RWPE1 (cell line): ENCODE data around the gene FAM241B.

Experiments used
- CTCF ChIA-PET: fragments of 350-600 bp; sonication (Branson Sonifier 250); formaldehyde crosslinking; extraction: SDS; loops from one replicate; lab custom pipeline; 2021; lab: Yijun Ruan, JAX
- POLR2A ChIA-PET: fragments of 400-600 bp; formaldehyde crosslinking; extraction: SDS; loops from one replicate; lab custom pipeline; 2020; ENCODE audit warnings: antibody characterized with exemption; ENCODE audit not compliant: low non-redundant PET; lab: Yijun Ruan, JAX
- DNase-seq: peaks from one replicate; pipeline ENCODE4 v3.0.0; 2012; ENCODE audit warnings: low spot score
- H3K27ac ChIP-seq: fragments of 450-650 bp; 2 replicates; pipeline ENCODE4 v1.5.1; 2017
- TF ChIP-seq, protein P1 (sequence below): fragments of 450-650 bp; conservative IDR thresholded peaks from 2 replicates; pipeline ENCODE4 v1.5.1; 2017; ENCODE audit warnings: low read depth, mild to moderate bottlenecking

FAM241B gene

DNA sequence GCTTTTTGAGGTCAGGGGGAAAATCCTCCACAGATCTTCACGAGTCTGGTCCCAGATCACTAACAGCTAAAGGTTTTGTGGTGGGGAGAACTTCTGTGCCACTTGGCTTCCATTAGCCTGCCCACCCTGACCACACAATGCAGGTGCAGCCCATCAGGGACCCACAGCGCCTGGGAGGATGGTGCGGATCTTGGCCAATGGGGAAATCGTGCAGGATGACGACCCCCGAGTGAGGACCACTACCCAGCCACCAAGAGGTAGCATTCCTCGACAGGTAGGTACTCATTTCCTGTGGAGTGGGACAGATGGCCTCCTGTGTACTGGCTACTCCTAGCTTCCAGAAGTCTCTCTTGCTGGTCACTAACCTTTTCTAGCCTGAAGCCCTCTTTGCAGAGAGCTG lies 1.5 kb downstream of the FAM241B start:
- CTCF ChIA-PET: interaction anchor here (0.5 to 1.0 kb wide), 4 partner anchors 79 to 1611 kb away, joined by 3 to 5 read pairs (median 3); no protein-coding TSS in a partner anchor
- POLR2A ChIA-PET: interaction anchor here (0.6 kb wide), 1 partner anchor 107 kb away, joined by 8 read pairs; no protein-coding TSS in a partner anchor

DNA sequence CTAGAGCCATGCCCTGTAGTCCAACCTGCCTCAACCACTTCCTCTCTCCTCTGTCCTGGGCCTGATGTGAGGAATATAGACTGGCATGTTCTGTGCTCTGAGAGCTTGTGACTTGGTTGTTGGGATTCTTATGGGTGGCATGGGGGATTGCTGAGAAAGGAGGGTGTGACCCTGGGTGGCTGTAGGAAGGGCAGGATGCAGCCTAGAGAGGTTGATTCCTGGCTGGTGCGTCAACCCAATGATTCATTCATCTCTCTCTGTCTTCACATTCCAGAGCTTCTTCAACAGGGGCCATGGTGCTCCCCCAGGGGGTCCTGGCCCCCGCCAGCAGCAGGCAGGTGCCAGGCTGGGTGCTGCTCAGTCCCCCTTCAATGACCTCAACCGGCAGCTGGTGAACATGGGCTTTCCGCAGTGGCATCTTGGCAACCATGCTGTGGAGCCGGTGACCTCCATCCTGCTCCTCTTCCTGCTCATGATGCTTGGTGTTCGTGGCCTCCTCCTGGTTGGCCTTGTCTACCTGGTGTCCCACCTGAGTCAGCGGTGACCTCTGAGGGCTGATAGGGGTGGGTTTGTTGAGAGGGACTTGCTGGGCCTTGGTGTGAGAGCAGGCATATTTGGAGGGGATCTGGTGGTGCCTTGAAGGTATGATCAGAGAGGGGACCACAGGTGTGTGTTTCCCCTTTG lies 2.6 kb downstream of the FAM241B start:
- POLR2A ChIA-PET: no interaction called here
- H3K27ac ChIP-seq: no peak overlapping the region
- DNase-seq: no peak
- CTCF ChIA-PET: interaction anchor here (1.0 kb wide), 1 partner anchor 117 kb away, joined by 5 read pairs; no protein-coding TSS in a partner anchor
- TF ChIP-seq, protein P1, sequence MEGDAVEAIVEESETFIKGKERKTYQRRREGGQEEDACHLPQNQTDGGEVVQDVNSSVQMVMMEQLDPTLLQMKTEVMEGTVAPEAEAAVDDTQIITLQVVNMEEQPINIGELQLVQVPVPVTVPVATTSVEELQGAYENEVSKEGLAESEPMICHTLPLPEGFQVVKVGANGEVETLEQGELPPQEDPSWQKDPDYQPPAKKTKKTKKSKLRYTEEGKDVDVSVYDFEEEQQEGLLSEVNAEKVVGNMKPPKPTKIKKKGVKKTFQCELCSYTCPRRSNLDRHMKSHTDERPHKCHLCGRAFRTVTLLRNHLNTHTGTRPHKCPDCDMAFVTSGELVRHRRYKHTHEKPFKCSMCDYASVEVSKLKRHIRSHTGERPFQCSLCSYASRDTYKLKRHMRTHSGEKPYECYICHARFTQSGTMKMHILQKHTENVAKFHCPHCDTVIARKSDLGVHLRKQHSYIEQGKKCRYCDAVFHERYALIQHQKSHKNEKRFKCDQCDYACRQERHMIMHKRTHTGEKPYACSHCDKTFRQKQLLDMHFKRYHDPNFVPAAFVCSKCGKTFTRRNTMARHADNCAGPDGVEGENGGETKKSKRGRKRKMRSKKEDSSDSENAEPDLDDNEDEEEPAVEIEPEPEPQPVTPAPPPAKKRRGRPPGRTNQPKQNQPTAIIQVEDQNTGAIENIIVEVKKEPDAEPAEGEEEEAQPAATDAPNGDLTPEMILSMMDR: no peak

More for the DNA sequence above, 1.5 kb downstream of the FAM241B start:
- TF ChIP-seq, protein P1: no peak
- H3K27ac ChIP-seq: no peak overlapping the region
- DNase-seq: no peak

DNA sequence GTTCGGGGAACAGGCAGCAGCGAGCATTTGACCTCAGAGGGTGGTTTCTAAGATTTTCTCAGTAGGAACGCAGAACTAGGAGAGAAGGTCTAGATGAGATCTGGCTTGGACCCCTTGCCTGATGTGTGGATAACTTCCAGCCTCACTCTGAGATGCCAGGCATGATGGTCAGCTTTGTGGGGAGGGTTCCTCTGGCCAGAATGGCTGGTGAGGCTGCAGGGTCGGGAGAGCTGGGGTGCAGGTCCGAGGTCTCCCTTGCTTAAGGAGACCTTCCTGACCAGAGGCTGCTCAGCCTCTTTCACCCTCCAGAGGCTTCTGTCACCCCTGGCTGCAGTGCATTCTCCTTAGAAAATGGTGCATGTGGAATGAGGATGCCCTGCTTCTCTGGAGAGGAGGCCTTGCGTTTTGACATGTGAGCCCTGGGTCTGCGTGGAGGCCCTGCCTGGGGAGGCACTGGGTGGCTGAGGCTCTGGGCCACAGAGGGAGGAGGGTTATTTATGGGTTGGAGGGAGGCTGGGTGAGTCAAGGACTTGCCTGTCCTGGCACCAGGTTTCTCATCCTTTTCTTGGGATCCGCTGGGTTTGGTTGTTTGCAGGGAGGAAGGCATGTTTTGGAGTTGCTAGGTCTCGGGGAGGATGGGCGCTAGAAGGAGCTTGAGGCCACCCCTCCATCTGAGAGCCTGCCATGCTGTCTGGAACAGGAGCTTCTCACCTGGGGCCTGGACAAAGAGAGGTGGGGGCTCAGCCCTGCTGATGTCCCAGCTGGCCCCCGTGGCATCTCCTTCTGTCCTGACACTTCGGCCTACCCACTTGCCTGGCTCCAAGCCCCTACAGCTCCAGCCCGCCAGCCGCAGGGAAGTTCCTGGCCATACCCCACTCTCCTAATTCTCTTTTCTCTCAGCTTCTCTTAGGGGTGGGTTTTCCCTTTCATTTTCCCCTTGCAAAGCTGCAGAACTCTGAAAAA lies 3.9 kb downstream of the FAM241B start:
- ChIA-PET CTCF (interaction anchor here (0.6 to 7.9 kb wide), 4 partner anchors 21 to 196 kb away, joined by 3 to 121 read pairs (median 4); no protein-coding TSS in a partner anchor), POLR2A (no interaction called here)
- H3K27ac ChIP-seq: no peak overlapping the region
- TF ChIP-seq, protein P1: no peak
- DNase-seq: no peak

DNA sequence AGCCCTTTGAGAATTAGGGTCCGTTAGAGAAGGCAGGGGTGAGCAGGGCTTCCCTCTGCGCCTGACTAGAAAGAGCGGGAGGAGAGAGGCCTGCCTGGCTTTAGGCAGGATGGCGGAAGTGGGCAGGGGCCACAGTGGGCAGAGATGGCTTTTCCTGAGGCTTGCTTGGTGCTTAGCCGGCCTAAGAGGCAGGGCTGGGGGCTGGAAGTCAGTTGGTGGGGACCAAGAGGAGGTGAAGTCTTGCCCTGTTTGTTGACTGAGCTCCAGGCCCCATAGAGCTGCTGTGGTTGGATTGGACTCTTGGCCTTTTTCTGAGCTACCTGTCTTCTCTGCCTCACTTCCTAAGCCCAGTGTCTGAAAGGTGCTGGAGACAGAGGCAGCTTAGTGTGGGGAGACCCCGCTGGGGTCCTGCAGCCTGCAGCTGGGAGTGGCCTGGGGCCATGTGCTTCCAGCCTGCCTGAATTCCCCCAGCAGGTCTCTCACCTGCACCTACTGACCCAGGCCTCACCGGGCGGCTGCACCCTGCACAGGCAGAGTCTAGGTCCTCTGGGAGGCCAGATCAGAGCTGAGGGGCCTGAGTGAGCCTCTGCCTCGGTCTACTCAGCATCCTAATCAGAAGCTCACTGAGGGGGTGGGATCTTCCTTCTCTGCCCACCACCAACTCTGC lies 4.8 kb downstream of the FAM241B start:
- no peak overlapping the region for H3K27ac ChIP-seq
- DNase-seq: no peak
- TF ChIP-seq, protein P1: no peak
- CTCF ChIA-PET: interaction anchor here (0.7 to 7.9 kb wide), 3 partner anchors 22 to 197 kb away, joined by 3 to 121 read pairs (median 4); no protein-coding TSS in a partner anchor
- POLR2A ChIA-PET: interaction anchor here (0.6 kb wide), 1 partner anchor 112 kb away, joined by 9 read pairs; no protein-coding TSS in a partner anchor

DNA sequence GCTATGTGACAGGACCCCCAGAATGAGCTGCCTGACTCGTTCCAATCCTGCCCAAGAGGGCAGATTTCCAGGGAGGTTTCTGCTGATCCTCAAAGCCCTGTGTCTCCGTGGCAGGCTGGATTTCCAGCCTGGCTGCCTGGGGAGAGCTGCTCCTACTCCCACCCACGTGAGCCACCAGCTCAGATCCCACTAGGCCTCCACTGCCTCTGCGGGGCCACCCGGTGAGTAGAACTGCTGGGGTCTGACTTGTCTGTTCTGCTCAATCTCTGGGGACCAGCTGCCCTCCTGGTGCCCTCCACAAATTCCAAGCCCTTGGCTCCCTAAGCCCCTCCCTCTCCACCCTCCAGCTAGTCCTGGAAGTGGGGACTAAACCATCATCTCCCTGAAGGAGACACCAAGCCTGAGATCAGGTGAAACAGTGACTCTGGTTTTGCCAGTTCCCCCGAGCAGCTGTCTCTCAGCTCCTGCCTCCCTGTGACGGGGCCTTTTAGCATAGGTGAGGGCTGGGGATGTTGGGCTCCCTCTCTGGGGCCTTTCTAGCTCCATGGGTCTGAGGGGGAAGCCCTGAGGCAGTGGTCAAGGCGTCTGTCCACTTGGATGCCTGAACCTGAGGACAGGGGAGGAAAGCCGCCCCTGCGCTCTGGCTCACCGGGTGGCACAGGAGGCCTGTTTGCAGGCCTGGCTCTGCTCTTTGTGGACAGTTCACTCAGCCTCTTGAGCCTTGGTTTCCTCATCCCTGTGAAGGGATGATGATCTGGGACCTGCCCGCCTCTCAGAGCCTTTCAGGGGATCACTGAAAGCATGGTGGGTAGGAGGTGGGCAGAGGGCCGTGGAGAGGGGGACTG lies 5.6 kb downstream of the FAM241B start:
- CTCF ChIA-PET: interaction anchor here (0.6 to 7.9 kb wide), 5 partner anchors 22 to 424 kb away, joined by 3 to 121 read pairs (median 4); no protein-coding TSS in a partner anchor
- TF ChIP-seq, protein P1: no peak
- no peak overlapping the region for H3K27ac ChIP-seq
- POLR2A ChIA-PET: interaction anchor here (0.6 kb wide), 1 partner anchor 113 kb away, joined by 9 read pairs; no protein-coding TSS in a partner anchor
- no peak for DNase-seq
